ENCODE measurements around the gene BTAF1.

GRCh38 chr10:92001581-92001980 lies 78.0 kb downstream of the BTAF1 start:
- TF ChIP-seq EZH2 (IDR thresholded peaks at IDR 0.05; ENCODE audit: low read depth, unreplicated experiment) (no peak), NANOG (IDR thresholded peaks at IDR 0.05; ENCODE audit: borderline replicate concordance) (no peak)
- TF ChIP-seq, protein P1, sequence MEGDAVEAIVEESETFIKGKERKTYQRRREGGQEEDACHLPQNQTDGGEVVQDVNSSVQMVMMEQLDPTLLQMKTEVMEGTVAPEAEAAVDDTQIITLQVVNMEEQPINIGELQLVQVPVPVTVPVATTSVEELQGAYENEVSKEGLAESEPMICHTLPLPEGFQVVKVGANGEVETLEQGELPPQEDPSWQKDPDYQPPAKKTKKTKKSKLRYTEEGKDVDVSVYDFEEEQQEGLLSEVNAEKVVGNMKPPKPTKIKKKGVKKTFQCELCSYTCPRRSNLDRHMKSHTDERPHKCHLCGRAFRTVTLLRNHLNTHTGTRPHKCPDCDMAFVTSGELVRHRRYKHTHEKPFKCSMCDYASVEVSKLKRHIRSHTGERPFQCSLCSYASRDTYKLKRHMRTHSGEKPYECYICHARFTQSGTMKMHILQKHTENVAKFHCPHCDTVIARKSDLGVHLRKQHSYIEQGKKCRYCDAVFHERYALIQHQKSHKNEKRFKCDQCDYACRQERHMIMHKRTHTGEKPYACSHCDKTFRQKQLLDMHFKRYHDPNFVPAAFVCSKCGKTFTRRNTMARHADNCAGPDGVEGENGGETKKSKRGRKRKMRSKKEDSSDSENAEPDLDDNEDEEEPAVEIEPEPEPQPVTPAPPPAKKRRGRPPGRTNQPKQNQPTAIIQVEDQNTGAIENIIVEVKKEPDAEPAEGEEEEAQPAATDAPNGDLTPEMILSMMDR (conservative IDR thresholded peaks at IDR 0.05; ENCODE audit: low read depth in 2 of 2), result no peak

All from GM23338 (cell line).